ENCODE measurements around the gene RHOXF2B.
"Not testable (repeated sequence)": the region's sequence is repeated elsewhere in the genome, so short reads cannot be mapped to it uniquely, and the experiment has no call there.

The RHOXF2B gene

GRCh38 chrX:120077590-120077989, at the start of gene RHOXF2B:
RHOXF2B (minus strand) TSS chrX:120077690; CDS start chrX:120077552, 138 bp downstream.
- not testable (repeated sequence) for DNase-seq (ENCODE audit: low read depth in 2 of 2)

- DNase-seq (ENCODE audit: low read depth in 2 of 2) = no peak
Observed at GRCh38 chrX:120125444-120125843, 48.0 kb upstream of the RHOXF2B start.

- DNase-seq (ENCODE audit: low read depth in 2 of 2) = no peak
Observed at GRCh38 chrX:120120223-120120622, 42.7 kb upstream of the RHOXF2B start.

GRCh38 chrX:120115438-120115963, 38.0 kb upstream of the RHOXF2B start, which contains the start of gene RHOXF1:
RHOXF1 (minus strand) TSS chrX:120115913; CDS start chrX:120115862, 51 bp downstream.
- DNase-seq (ENCODE audit: low read depth in 2 of 2) = no peak

- DNase-seq (ENCODE audit: low read depth in 2 of 2) = no peak
Observed at GRCh38 chrX:120111611-120112010, 34.1 kb upstream of the RHOXF2B start.

GRCh38 chrX:120109378-120109777, 31.9 kb upstream of the RHOXF2B start:
- DNase-seq (ENCODE audit: low read depth in 2 of 2) = no peak

- DNase-seq (ENCODE audit: low read depth in 2 of 2) = not testable (repeated sequence)
Observed at GRCh38 chrX:120104707-120105106, 27.2 kb upstream of the RHOXF2B start.

GRCh38 chrX:120101057-120101456, 23.6 kb upstream of the RHOXF2B start:
- not testable (repeated sequence) for DNase-seq (ENCODE audit: low read depth in 2 of 2)

GRCh38 chrX:120090208-120090607, 12.7 kb upstream of the RHOXF2B start:
- DNase-seq (ENCODE audit: low read depth in 2 of 2) = no peak

- no peak for DNase-seq (ENCODE audit: low read depth in 2 of 2)
Observed at GRCh38 chrX:120087289-120088017, 10.0 kb upstream of the RHOXF2B start.

GRCh38 chrX:120085553-120086185, 8.2 kb upstream of the RHOXF2B start:
- not testable (repeated sequence) for DNase-seq (ENCODE audit: low read depth in 2 of 2)

GRCh38 chrX:120066169-120066568, 11.3 kb downstream of the RHOXF2B start:
- DNase-seq (ENCODE audit: low read depth in 2 of 2) = not testable (repeated sequence)

- DNase-seq (ENCODE audit: low read depth in 2 of 2) = not testable (repeated sequence)
Observed at GRCh38 chrX:120042712-120043111, 34.8 kb downstream of the RHOXF2B start.

GRCh38 chrX:120042247-120042646, 35.2 kb downstream of the RHOXF2B start:
- not testable (repeated sequence) for DNase-seq (ENCODE audit: low read depth in 2 of 2)

- not testable (repeated sequence) for DNase-seq (ENCODE audit: low read depth in 2 of 2)
Observed at GRCh38 chrX:120040176-120040575, 37.3 kb downstream of the RHOXF2B start.

GRCh38 chrX:120039087-120039733, 38.3 kb downstream of the RHOXF2B start:
- not testable (repeated sequence) for DNase-seq (ENCODE audit: low read depth in 2 of 2)

GRCh38 chrX:120036704-120037103, 40.8 kb downstream of the RHOXF2B start:
- no peak for DNase-seq (ENCODE audit: low read depth in 2 of 2)

- not testable (repeated sequence) for DNase-seq (ENCODE audit: low read depth in 2 of 2)
Observed at GRCh38 chrX:120035522-120036309, 41.8 kb downstream of the RHOXF2B start.

GRCh38 chrX:120029354-120029753, 48.1 kb downstream of the RHOXF2B start:
- DNase-seq (ENCODE audit: low read depth in 2 of 2) = no peak

- DNase-seq (ENCODE audit: low read depth in 2 of 2) = no peak
Observed at GRCh38 chrX:120023259-120023658, 54.2 kb downstream of the RHOXF2B start.

- DNase-seq (ENCODE audit: low read depth in 2 of 2) = no peak
Observed at GRCh38 chrX:120022763-120023162, 54.7 kb downstream of the RHOXF2B start.
